HepG2 (cell line): ENCODE data around the gene SLC25A33. TPM values are rescaled to one million over a fixed set of nuclear protein-coding genes. Genes with fewer than 3 reads are reported as not detected.

Experiments
- AGO1 ChIP-seq: fragments of 200-400 bp; formaldehyde crosslinking; IDR thresholded peaks from 2 replicates; pipeline ENCODE4 v1.6.1; 2017; ENCODE audit warnings: mild to moderate bottlenecking, low read depth, low read length, moderate library complexity; ENCODE audit not compliant: poor library complexity, severe bottlenecking
- ELF3 ChIP-seq: IDR thresholded peaks from 2 replicates; pipeline ENCODE4 v1.6.1; 2016; ENCODE audit warnings: missing genetic modification reagents, missing compliant biosample characterization
- ETV6 ChIP-seq: sonication (generic); formaldehyde crosslinking; conservative IDR thresholded peaks from 2 replicates; pipeline ENCODE4 v1.4.0; 2020; ENCODE audit warnings: missing genetic modification reagents
- HBP1 ChIP-seq: IDR thresholded peaks from 2 replicates; pipeline ENCODE4 v1.6.1; 2016; ENCODE audit warnings: low read depth, control low read depth
- HNRNPH1 ChIP-seq: fragments of 200-400 bp; formaldehyde crosslinking; optimal IDR thresholded peaks from 2 replicates; pipeline ENCODE3; 2017; ENCODE audit warnings: mild to moderate bottlenecking, low read depth, low read length
- HOXA3 ChIP-seq: sonication (generic); formaldehyde crosslinking; IDR thresholded peaks from 2 replicates; pipeline ENCODE4 v1.5.0; 2020; ENCODE audit warnings: missing genetic modification reagents
- KDM6A ChIP-seq: IDR thresholded peaks from 2 replicates; pipeline ENCODE4 v1.6.1; 2016; ENCODE audit warnings: low read depth
- NR2C2 ChIP-seq: sonication (generic); formaldehyde crosslinking; IDR thresholded peaks from 2 replicates; pipeline ENCODE4 v1.4.0; 2020; ENCODE audit warnings: missing genetic modification reagents, mild to moderate bottlenecking, moderate library complexity, borderline replicate concordance
- RBFOX2 ChIP-seq: fragments of 200-400 bp; formaldehyde crosslinking; IDR thresholded peaks from 2 replicates; pipeline ENCODE4 v1.6.1; 2017; ENCODE audit warnings: low read depth, mild to moderate bottlenecking, low read length
- ZNF329 ChIP-seq: sonication (generic); formaldehyde crosslinking; IDR thresholded peaks from 2 replicates; pipeline ENCODE4 v1.9.0; 2021; ENCODE audit warnings: low read depth, mild to moderate bottlenecking, missing genetic modification reagents
- ZNF512B ChIP-seq: sonication (generic); formaldehyde crosslinking; IDR thresholded peaks from 2 replicates; pipeline ENCODE4 v1.5.1; 2020; ENCODE audit warnings: missing genetic modification reagents, mild to moderate bottlenecking, borderline replicate concordance
- ZNF780A ChIP-seq: sonication (generic); formaldehyde crosslinking; IDR thresholded peaks from 2 replicates; pipeline ENCODE4 v1.8.0; 2022; ENCODE audit warnings: mild to moderate bottlenecking, missing genetic modification reagents, moderate library complexity
- polyA plus RNA-seq, 8 experiments: library from polyadenylated mRNA; depleted of rRNA in 3 of 8; stranded (reverse) in 7 of 8; unstranded in 1 of 8; fragments of >200 nt; fragmentation: Illumina TruSeq in 4 of 8; extraction: Trizol in 4 of 8; gene quantifications; 2 replicates each; pipeline versions ENCODE4 v1.2.1 to v1.2.3, GENCODE V29; 2011 to 2016; ENCODE audit warnings: low read depth in 4 of 8, missing spikeins in 1 of 8, mixed read lengths in 1 of 8; ENCODE audit not compliant: insufficient read depth in 1 of 8
- total RNA-seq, 5 experiments: library from RNA; depleted of rRNA; stranded (reverse); fragments of >200 nt; fragmentation: Illumina TruSeq; extraction: Trizol; gene quantifications; 2 replicates each; pipeline ENCODE4 v1.2.3, GENCODE V29; 2016; ENCODE audit warnings: low read depth in 1 of 5
- TF ChIP-seq, protein P1 (sequence below): IDR thresholded peaks from 2 replicates; pipeline ENCODE4 v1.6.1; 2016; ENCODE audit warnings: missing compliant biosample characterization, missing genetic modification reagents, borderline replicate concordance
- TF ChIP-seq, protein P2 (sequence below): sonication (generic); formaldehyde crosslinking; IDR thresholded peaks from 2 replicates; pipeline ENCODE4 v1.4.0; 2020; ENCODE audit warnings: missing genetic modification reagents, borderline replicate concordance
- TF ChIP-seq, protein P3 (sequence below): sonication (generic); formaldehyde crosslinking; IDR thresholded peaks from 2 replicates; pipeline ENCODE4 v1.5.0; 2020; ENCODE audit warnings: missing genetic modification reagents
- TF ChIP-seq, protein P4 (sequence below): sonication (generic); formaldehyde crosslinking; IDR thresholded peaks from 2 replicates; pipeline ENCODE4 v1.5.0; 2020; ENCODE audit warnings: mild to moderate bottlenecking, missing genetic modification reagents, moderate library complexity

Gene SLC25A33
- total and polyA plus RNA-seq, 2 of the 13 experiments (the other 11 are each of a cell fraction or from before 2014, with no cell fraction given): 15.4 to 50.3 TPM

DNA sequence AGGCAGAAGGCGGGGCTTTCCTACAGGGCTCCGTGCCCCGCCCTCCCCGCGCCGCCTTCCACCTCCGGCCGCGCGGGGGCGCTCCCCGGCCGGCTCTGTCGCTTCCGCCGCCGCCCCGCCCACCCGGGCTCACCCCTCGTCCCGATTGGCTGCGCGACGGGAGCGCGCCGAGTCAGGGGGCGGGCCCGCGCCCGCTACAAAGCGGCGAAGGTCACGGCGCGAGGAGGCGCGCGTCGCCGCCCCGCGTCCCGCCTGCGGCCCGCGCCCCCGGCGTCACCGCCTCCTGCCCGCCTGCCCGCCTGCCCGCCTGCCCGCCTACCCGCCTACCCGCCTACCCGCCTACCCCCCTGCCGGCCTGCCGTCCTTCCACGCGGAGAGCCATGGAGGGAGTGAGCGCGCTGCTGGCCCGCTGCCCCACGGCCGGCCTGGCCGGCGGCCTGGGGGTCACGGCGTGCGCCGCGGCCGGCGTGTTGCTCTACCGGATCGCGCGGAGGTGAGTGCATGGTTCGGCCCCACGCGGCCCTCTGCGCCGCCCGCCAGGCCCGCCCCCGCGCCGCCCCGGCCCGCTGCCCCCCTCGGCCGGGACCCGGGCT lies 49.4 kb downstream of the SLC25A33 start, which contains the start of gene TMEM201 (continued):
- TF ChIP-seq HNRNPH1 (no peak), RBFOX2 (peak; percentile 46; the same call in 1 of the 2 replicates), HOXA3 (CRISPR knock-in tag) (peak; percentile 24; the same call in 1 of the 2 replicates), KDM6A (CRISPR knock-in tag) (no peak), ZNF512B (no peak), ZNF780A (no peak), AGO1 (no peak), ELF3 (CRISPR knock-in tag) (peak; percentile 43; the same call in 1 of the 2 replicates), ETV6 (CRISPR knock-in tag) (no peak), HBP1 (CRISPR knock-in tag) (0 out of 2 replicates have a peak, but pooled peaks have one; percentile 57), ZNF329 (CRISPR knock-in tag) (0 out of 2 replicates have a peak, but pooled peaks have one; percentile 19), NR2C2 (CRISPR knock-in tag) (peak; percentile 28; the same call in 1 of the 2 replicates)
- TF ChIP-seq, protein P1, sequence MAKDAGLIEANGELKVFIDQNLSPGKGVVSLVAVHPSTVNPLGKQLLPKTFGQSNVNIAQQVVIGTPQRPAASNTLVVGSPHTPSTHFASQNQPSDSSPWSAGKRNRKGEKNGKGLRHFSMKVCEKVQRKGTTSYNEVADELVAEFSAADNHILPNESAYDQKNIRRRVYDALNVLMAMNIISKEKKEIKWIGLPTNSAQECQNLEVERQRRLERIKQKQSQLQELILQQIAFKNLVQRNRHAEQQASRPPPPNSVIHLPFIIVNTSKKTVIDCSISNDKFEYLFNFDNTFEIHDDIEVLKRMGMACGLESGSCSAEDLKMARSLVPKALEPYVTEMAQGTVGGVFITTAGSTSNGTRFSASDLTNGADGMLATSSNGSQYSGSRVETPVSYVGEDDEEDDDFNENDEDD (CRISPR knock-in tag): peak; percentile 54; the same call in 1 of the 2 replicates
- TF ChIP-seq, protein P2, sequence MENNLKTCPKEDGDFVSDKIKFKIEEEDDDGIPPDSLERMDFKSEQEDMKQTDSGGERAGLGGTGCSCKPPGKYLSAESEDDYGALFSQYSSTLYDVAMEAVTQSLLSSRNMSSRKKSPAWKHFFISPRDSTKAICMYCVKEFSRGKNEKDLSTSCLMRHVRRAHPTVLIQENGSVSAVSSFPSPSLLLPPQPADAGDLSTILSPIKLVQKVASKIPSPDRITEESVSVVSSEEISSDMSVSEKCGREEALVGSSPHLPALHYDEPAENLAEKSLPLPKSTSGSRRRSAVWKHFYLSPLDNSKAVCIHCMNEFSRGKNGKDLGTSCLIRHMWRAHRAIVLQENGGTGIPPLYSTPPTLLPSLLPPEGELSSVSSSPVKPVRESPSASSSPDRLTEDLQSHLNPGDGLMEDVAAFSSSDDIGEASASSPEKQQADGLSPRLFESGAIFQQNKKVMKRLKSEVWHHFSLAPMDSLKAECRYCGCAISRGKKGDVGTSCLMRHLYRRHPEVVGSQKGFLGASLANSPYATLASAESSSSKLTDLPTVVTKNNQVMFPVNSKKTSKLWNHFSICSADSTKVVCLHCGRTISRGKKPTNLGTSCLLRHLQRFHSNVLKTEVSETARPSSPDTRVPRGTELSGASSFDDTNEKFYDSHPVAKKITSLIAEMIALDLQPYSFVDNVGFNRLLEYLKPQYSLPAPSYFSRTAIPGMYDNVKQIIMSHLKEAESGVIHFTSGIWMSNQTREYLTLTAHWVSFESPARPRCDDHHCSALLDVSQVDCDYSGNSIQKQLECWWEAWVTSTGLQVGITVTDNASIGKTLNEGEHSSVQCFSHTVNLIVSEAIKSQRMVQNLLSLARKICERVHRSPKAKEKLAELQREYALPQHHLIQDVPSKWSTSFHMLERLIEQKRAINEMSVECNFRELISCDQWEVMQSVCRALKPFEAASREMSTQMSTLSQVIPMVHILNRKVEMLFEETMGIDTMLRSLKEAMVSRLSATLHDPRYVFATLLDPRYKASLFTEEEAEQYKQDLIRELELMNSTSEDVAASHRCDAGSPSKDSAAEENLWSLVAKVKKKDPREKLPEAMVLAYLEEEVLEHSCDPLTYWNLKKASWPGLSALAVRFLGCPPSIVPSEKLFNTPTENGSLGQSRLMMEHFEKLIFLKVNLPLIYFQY (CRISPR knock-in tag): no peak
- TF ChIP-seq, protein P3, sequence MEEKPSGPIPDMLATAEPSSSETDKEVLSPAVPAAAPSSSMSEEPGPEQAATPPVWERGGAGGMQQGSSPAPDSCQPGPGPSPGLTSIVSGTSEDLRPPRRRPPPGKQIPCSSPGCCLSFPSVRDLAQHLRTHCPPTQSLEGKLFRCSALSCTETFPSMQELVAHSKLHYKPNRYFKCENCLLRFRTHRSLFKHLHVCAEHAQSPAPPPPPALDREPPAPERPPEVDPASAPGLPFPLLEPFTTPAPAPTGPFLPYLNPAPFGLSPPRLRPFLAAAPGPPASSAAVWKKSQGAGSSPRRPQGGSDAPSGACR: no peak
- TF ChIP-seq, protein P4, sequence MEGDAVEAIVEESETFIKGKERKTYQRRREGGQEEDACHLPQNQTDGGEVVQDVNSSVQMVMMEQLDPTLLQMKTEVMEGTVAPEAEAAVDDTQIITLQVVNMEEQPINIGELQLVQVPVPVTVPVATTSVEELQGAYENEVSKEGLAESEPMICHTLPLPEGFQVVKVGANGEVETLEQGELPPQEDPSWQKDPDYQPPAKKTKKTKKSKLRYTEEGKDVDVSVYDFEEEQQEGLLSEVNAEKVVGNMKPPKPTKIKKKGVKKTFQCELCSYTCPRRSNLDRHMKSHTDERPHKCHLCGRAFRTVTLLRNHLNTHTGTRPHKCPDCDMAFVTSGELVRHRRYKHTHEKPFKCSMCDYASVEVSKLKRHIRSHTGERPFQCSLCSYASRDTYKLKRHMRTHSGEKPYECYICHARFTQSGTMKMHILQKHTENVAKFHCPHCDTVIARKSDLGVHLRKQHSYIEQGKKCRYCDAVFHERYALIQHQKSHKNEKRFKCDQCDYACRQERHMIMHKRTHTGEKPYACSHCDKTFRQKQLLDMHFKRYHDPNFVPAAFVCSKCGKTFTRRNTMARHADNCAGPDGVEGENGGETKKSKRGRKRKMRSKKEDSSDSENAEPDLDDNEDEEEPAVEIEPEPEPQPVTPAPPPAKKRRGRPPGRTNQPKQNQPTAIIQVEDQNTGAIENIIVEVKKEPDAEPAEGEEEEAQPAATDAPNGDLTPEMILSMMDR (CRISPR knock-in tag): peak; percentile 69
